Measurements from ENCODE around the gene BRD3OS. TPM values are rescaled to one million over a fixed set of nuclear protein-coding genes. Genes with fewer than 3 reads are reported as not detected.

Gene BRD3OS
- total RNA-seq, 1 donor from 2014 or later = 16.4 TPM

DNA sequence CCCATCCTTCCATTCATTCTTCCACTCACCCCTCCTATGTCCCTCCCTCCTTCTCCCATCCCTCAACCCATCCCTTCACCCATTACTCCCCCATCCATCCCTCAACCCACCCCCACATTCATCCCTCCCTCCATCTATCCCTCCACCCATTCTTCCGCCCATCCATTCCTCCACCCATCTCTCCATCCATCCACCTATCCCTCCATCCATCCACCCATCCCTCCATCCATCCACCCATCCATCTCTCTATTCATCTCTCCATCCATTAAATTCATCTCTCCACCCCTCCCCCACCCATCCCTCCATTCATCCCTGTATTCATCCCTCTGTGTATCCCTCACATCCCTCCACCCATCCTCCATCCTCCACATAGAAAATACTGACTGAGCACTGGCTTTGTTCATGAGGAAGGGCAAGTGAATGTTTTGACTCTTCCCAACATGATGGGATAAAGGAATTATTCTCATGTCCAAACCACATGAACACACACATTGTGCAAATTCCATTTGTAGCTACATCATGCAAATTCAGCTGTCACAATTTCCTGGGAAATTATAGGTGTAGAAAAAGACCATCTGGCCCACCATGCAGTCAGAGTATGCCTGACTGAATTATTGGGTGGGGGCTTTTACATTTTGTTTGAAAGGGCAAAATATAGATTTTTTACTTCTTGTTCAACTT lies 26.2 kb upstream of the BRD3OS start:
- intact Hi-C loops (cut with DNase I) = no loop called here
- ATAC-seq (no peak), DNase-seq (ENCODE audit: low spot score) (no peak)

DNA sequence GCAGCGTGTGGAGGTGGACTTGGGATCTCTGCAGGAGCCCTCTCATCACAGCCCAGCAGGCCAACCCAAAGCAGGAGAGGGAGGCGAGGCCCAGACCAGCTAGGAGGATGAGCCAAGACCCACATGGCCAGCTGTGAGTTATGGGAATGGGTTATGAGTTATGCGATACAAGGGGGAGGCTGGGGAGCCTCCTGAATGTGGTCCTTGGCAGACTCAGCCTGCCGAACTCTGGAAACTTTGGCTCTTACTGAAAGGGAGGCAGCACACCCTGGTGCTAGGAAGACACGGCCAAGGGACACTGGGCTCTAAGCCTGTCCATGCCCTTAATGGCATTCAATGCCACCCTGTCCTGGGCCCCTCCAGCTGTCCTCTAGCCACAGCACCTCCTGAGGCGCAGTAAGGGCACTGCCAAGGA lies 25.4 kb upstream of the BRD3OS start:
- DNase-seq (ENCODE audit: low spot score) (no peak), ATAC-seq (peak; percentile 49)
- intact Hi-C loops (cut with DNase I) = no loop called here

DNA sequence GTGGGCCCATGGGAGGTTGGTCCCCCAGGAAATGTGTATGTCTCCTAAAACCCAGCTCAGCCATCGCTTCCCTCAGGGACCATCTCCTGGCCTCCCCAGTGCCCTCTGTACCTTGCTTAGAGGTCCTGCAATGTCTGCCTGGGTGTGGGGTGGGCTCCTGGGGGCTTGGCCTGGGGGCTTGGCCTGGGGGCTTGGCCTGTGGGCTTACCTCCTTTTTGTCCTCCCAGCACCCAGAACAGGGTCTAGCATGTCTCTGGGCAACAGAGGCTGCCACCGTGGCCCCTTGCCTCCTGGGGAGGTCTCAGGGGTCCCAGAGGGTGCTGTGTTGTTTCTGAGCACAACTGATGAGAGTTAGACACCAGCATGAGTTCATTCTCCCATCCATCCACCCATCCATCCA lies 22.5 kb upstream of the BRD3OS start:
- no peak for ATAC-seq
- DNase-seq (ENCODE audit: low spot score) = no peak
- intact Hi-C loops (cut with DNase I) = no loop called here

DNA sequence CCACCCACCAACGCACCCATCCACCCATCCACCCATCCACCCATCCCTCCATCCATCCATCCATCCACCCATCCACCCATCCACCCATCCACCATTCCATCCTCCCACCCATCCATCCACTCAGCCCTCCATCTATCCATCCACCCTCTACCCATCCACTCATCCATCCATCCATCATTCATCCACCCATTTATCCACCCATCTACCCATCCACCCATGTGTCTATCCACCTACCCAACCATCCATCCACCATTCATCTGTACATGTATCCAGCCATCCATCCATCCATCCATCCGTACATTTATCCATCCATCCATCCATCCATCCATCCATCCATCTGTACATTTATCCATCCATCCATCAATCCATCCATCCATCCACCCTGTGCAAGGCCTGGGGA lies 22.0 kb upstream of the BRD3OS start:
- intact Hi-C loops (cut with DNase I) = no loop called here
- ATAC-seq (no peak), DNase-seq (ENCODE audit: low spot score) (no peak)

DNA sequence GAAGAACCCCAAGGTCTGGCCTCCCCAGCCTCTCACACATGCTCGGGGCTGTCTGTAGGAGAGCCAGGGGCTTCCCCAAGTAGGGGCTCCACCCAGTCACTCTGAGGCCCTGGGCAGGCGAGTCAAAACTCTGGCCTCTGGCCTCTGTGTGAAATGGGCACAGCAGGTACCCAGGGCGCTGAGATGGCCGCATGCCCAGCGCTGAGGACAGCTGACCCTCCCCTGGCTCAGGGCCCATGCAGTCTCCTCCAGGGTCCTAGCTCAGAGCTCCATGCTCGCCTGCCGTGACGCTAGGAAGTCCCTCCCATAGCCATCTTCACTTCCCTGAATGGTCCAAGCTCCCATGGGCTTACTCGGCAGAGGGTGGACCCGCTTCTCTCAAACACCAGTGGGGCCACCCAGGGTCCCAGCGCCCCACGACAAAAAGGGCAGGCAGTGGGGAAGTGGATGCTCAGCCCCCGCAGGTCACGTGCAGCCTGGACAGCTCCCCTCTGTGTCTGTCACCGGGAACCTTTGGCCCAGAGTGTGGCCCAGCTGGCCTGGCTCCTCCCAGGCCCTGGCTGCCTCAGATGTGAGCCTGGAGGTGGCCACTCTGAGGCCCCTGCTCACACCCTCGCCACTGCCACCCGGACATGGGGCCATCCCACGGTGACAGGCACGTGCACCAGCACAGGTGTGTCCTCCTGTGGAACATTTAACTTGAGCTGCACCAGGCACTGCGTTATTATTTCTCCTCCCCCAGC lies 21.0 kb upstream of the BRD3OS start:
- ATAC-seq (peak; percentile 12), DNase-seq (ENCODE audit: low spot score) (no peak)
- intact Hi-C loops (cut with DNase I) = no loop called here

DNA sequence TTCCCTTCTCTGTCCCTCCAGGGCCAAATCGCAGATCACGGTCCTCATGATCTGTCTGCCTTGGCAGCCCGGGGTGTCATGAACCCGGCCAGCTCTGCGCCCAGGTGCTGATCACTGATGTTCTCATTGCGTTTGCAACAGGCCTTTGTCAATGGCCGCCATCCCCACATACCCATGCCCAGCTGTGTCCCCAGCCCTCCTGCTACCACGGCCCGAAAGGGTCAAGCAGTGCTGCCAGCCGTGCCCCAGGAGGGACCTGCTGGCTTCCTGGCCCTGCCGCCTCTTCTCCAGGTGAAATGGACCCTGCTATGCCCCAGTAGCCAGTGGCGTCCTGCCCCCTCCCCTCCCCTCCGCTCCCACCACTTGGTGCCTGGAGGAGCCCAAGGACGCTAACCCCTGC lies 20.4 kb upstream of the BRD3OS start:
- DNase-seq (ENCODE audit: low spot score) (no peak), ATAC-seq (no peak)
- intact Hi-C loops (cut with DNase I) = no loop called here

DNA sequence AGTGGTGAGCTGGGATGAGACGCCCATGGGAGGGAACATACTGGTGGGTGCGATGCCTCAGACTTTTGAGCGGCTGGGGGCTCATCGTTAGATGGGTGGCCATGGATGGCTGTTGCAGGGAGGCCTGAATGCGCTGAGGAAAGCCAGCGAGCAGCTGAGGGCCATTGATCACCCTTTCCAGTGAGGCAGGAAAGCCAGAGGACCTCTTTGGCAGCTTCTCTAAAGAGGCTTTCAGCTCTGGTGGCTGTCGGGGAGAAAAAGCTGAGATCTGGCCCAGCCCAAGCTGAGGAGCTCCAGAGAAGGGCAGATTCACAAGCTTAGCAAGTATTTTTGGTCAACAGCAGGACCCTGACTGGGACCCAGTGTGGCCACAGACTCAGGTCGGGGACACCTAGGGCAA lies 19.9 kb upstream of the BRD3OS start:
- no peak for ATAC-seq
- no peak for DNase-seq (ENCODE audit: low spot score)
- intact Hi-C loops (cut with DNase I) = no loop called here

DNA sequence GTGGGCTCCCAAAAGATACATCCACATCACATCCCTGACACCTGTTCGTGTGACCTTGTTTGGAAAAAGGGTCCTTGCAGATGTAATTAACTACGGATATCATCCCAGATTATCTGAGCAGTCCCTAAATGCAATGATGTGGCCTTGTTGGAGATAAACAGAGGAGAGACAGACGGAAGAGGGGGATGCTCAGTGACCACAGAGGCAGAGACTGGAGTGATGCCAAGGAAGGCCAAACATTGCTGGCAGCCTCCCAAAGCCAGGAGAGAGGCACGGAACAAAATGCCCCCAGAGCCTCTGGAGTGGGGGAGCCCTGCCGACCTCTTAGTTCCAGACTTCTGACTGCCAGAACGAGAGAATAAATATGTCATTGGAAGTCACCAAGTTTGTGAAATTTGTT lies 18.1 kb upstream of the BRD3OS start:
- intact Hi-C loops (cut with DNase I) = no loop called here
- DNase-seq (ENCODE audit: low spot score) = no peak

DNA sequence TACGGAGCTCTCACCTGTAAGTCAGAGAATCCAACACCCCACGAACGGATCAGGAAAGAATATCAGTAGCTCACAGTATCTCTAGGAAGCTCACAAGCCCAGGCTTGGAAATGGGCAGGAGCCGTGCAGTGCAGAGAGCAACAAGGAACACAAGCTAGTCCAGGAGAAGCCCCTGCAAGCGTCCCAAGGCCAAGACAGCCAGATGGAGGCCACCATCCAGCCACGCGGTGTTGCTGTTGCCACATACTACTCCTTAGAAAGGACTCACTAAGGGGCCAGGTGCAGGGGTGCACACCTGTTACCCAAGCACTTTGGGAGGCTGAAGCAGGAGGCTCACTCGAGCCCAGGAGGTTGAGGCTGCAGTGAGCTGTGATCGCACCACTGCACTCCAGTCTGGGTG lies 17.7 kb upstream of the BRD3OS start:
- DNase-seq (ENCODE audit: low spot score) (no peak), ATAC-seq (no peak)
- intact Hi-C loops (cut with DNase I) = no loop called here

More for the DNA sequence above, 18.1 kb upstream of the BRD3OS start:
- no peak for ATAC-seq

DNA sequence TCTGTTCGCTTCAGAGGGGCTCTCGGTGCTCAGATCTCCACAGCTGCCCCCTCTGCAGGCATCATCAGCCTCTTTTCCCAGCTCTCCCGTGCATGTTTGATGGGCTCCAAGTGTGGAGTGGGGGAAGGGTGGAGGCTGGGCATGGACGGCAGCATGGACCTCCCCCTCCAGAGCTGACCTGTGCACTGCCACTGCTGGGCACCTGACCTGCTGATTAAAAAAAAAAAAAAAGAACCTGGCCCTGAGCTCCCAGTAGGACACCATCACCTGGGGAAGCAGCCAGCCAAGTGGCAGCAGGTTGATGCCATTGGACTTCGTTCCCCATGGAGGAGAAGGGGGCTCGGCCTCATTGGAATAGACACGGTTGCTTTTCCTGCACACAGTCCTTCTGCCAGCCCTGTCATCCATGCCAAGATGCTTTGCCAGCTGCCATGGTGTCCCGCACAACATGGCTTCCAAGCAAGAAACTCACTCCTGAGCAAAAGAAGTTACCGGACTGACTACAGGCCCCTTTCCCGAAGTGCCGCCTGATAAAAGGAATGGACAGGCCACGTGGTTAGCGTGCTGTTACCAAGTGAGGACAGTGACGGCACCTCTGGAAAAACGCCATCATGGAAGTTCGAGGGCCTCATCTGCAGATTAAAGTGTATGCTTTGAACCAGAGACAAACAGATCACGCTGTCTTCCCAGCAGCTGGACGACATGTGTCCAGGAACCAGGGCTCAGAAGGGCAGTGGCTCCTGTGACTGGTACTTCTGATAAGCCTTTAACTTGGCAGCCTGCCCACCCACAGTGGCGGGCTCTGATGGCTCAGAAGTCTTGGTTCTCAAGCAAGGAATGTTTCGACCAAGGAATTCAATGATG lies 14.7 kb upstream of the BRD3OS start:
- intact Hi-C loops (cut with DNase I) = no loop called here
- DNase-seq (ENCODE audit: low spot score) (no peak), ATAC-seq (no peak)

DNA sequence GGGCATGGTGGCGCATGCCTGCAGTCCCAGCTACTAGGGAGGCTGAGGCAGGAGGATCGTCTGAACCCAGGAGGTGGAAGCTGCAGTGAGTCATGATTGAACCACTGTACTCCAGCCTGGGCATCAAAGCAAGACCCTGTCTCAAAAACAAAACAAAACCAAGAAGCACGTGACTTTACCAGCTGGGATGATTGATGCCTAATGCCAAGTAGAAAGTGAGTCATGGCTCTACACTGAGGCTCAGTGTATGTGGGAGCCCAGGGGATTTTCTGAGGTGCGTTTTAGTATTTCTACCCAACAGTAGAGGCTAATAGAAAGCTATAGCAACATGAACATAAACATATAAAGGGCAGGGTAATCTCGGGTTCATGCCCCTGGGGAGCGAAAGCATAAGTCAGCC lies 13.9 kb upstream of the BRD3OS start:
- no peak for DNase-seq (ENCODE audit: low spot score)
- intact Hi-C loops (cut with DNase I) = no loop called here
- no peak for ATAC-seq

DNA sequence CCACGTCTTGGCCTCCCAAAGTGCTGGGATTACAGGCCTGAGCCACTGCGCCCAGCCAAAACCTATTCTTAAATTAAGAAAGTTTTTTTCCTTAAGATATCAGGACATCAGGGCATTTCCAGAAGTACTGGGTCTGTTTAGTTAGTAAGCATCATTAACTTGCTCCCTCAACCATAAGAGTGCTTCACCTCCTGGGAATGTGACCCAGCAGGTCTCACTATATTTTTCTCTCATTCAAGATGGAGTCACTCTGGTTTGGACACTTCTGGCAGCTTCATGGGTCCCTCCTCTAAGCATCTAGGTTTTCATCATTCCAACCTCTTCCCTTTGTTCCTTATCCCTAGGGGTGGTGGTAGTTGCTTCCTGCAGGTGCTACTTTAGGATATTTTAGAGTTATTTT lies 10.3 kb upstream of the BRD3OS start:
- intact Hi-C loops (cut with DNase I) = no loop called here
- DNase-seq (ENCODE audit: low spot score) (no peak), ATAC-seq (no peak)

DNA sequence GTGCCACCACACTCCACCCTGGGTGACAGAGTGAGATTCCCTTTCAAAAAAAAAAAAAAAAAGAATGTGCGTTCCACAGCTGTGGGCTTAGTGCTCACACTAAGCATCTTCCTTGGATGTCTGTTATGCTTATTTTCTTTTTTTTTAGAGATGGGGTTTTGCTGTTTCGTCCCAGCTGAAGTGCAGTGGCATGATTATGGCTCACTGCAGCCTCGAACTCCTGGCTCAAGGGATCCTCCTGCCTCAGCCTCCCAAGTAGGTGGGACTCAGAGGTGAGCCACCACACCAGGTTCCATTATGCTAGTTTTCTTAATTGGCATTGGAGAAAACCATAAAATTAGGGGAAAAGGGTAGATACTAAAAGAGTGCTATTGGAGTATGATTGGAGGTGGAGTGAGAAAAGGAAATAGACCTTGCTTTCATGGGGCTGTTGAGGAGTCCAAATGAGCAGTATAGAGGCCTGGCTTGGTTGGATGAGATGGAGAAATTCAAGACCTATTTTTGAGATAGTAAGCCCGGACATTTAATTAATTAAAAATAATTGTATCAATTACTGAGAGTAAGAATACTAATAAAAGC lies 978 bp upstream of the BRD3OS start:
- DNase-seq (ENCODE audit: low spot score) (no peak), ATAC-seq (peak; percentile 0)
- intact Hi-C loops (cut with DNase I) = no loop called here

DNA sequence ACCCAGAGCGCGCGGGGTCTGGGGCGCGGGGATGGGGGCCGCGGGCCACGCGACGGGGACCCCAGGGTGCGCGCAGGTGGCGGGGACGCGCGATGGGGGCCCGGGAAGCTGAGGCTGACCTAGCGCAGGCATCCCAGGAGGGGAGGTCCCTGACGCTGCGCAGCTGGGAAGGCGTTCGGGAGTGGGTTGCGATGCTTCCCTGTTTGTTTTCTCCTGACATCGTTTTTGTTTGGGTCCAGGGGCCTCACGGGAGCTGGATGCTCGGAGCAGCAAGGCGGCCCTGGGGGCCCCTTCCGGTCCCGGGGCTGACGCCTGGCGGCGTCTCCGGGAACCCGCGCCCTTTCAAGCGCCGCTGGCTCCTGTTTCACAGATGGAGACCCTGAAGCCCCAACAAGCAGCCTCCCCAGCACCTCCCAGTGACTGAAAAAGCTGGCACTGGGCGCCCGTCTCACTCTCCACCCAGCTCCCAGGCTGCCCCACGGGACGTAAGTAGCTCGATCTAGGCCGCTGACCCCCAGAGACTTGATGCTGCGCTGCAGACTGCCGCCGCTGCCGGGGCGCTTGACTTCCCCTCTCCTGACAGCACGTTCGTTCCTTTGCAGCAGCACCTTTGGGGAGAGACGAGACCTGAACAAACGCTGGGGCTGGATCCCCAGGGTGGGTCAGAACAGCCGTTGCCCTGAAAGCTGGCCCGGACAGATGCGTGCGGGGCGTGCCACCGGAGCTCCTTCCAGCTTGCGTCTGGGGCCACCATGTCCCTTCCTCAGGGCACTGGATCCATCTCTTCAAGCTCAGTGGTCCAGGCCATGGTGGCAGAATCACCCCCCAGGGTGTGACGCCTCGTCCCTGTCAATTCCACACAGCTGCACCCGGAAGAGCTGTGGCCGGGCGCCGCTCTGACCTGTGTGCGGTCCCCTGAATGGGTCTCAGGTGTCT lies 593 bp downstream of the BRD3OS start:
- DNase-seq (ENCODE audit: low spot score) (no peak), ATAC-seq (no peak)
- intact Hi-C loops (cut with DNase I) = loop anchor here (5.0 kb wide), 1 partner anchor 111 kb away; the partner anchor contains the start of gene WDR5

DNA sequence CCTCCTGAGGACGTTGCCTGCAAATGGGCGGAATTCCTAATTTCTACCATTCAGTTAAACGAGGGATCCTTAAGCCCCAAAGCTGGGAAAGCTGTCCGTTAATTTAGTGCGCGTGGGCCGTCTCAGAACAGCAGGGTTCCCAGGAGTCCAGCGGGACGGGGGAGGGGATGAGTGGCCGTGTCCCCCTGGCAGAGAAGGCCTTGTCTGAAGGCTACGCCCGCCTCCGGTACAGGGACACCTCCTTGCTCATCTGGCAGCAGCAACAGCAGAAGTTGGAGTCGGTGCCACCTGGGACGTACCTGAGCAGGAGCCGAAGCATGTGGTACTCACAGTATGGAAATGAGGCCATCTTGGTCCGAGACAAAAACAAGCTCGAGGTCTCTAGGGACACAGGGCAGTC lies 1.3 kb downstream of the BRD3OS start:
- DNase-seq (ENCODE audit: low spot score) (no peak), ATAC-seq (no peak)
- intact Hi-C loops (cut with DNase I) = loop anchor here (5.0 kb wide), 1 partner anchor 111 kb away; the partner anchor contains the start of gene WDR5

DNA sequence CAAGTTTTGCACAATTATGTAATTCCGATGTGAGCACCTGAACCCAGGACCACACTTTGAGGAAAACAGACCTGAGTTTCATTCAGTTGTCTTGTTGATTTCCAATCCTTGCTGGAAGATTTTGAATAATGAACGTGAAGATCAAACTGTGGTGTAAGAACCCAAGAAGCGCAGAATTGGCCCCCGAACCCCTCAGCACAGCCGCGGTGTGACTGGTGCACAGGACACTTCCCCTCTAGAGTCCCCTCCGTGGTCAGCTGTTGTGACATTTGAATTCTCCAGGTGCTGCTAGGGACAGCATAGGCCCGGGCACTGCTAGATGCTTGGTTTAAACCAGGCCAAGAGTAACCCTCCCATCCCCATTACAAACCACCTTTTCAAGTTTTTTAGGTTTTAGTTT lies 1.7 kb downstream of the BRD3OS start:
- no peak for ATAC-seq
- peak; percentile 59 for DNase-seq (ENCODE audit: low spot score)
- intact Hi-C loops (cut with DNase I) = loop anchor here (5.0 kb wide), 1 partner anchor 110 kb away; the partner anchor contains the start of gene WDR5

DNA sequence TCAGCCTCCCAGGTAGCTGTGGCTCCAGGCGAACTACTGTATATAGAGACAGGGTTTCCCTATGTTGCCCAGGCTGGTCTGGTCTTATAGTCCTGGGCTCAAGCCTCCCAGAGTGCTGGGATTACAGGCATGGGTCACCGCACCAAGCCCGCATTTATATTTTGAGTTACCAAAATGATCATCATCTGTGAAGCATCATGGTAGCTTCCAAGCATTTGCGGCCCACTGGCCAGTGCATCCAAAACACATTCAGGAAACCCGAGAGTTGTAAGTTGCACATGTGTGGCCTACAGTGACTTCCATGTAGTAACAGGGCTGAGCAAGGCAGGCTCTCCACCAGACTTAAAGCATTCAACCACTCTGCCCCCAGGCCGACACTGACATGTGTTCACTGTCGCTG lies 2.3 kb downstream of the BRD3OS start:
- DNase-seq (ENCODE audit: low spot score) (no peak), ATAC-seq (no peak)
- intact Hi-C loops (cut with DNase I) = loop anchor here (5.0 kb wide), 1 partner anchor 110 kb away; the partner anchor contains the start of gene WDR5

DNA sequence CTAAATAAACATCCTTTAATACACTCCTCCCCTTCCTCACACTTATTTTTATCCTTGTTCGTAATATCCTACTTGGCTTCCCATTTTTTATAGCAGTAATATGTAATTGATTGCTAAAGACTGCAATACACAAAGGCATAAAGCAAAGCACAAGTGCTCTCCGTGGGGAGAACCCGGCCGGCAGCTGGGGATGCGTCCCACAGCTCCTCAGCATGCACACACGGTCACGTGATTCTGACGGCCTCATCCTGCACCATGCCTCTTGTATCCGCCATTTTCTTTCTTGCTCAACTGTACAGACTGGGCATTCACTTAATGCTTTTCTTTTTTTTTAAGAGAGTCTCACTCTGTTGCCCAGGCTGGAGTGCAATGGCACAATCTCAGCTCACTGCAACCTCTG lies 2.8 kb downstream of the BRD3OS start:
- intact Hi-C loops (cut with DNase I) = loop anchor here (5.0 kb wide), 1 partner anchor 109 kb away; the partner anchor contains the start of gene WDR5
- DNase-seq (ENCODE audit: low spot score) = no peak

More for the DNA sequence above, 2.8 kb downstream of the BRD3OS start:
- ATAC-seq = no peak

All from sciatic nerve (tissue), 2 donors.